HFF-Myc (cell line): ENCODE measurements around the gene AP5S1.

Experiments used
- DNase-seq: peaks from one replicate; pipeline ENCODE4 v3.0.0-alpha.2; 2011; ENCODE audit warnings: low read depth; ENCODE audit errors: extremely low read depth
- H3K4me3 ChIP-seq: replicated peaks from 2 replicates; pipeline ENCODE4 v1.5.1; 2011; ENCODE audit warnings: low read depth, mild to moderate bottlenecking, control low read depth, low read length
- TF ChIP-seq, protein P1 (sequence below): IDR thresholded peaks from 2 replicates; pipeline ENCODE4 v1.5.1; 2012; ENCODE audit warnings: mild to moderate bottlenecking, low read depth, low read length, control low read depth; ENCODE audit errors: missing control alignments

The AP5S1 gene

DNA sequence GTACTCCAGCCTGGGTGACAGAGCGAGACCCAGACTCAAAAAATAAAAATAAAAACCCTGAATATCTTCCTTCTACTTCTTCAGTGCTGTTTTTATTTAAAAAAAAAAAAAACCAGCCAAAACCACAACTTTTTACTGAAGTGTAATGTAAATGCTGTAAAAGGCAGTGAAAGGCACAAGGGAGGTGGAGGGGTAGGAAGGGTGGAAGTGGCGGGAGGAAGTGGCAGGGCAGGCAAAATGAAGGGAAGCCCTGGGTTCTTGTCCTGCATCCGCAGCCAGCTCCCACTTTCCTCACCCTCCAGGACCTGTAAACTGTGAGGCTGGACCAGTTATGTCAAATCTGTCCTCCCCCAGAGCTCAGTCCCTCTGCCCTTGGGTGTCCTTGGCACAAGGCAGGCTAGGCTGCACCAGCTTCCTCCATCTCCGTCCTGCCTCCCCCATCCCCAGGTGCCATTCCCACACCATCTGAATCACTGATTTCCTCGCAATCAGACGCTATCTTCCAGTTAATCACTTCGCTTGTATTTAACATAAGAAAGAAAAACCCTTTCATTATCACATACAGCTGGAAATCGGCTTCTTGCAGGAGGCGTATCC lies 55.1 kb downstream of the AP5S1 start:
- no peak for DNase-seq
- TF ChIP-seq, protein P1, sequence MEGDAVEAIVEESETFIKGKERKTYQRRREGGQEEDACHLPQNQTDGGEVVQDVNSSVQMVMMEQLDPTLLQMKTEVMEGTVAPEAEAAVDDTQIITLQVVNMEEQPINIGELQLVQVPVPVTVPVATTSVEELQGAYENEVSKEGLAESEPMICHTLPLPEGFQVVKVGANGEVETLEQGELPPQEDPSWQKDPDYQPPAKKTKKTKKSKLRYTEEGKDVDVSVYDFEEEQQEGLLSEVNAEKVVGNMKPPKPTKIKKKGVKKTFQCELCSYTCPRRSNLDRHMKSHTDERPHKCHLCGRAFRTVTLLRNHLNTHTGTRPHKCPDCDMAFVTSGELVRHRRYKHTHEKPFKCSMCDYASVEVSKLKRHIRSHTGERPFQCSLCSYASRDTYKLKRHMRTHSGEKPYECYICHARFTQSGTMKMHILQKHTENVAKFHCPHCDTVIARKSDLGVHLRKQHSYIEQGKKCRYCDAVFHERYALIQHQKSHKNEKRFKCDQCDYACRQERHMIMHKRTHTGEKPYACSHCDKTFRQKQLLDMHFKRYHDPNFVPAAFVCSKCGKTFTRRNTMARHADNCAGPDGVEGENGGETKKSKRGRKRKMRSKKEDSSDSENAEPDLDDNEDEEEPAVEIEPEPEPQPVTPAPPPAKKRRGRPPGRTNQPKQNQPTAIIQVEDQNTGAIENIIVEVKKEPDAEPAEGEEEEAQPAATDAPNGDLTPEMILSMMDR: no peak
- no peak overlapping the region for H3K4me3 ChIP-seq

DNA sequence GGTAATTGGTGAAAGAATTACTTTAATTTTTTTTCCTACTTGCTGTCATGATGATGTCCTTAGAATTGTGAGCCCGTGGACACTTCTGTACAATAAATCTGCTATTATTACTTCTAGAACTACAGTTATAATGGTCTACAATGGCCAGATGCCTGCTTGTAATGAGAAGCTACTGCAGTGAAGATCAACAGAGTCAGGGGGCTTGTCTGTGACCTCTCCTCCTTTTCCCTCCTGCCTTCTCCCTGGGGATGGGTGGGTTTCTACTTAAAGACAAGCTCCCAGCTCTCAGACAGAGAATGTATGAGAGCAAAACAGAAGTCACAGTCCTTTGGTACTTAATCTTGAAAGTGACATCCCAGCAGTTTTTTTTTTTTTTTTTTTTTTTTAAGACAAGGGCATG lies 55.7 kb downstream of the AP5S1 start:
- no peak overlapping the region for H3K4me3 ChIP-seq
- TF ChIP-seq, protein P1: no peak
- DNase-seq: no peak

DNA sequence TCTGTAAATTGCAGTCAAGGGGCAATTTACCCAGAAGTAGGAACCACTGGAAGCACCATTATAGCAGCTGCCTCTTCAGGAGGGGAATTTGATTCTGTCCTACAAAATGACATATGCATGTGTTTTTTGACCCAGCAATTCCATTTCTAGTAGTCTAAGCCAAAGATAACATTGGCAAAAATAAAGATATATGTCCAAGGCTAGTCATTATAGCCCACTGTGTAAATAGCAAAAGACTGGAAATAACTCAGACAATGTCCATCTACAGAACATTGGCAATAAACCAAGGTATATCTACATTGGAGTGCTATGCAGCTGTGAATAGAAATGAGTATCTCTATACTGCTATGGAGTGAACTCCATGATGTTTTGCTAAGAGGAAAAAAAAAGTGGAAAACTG lies 56.3 kb downstream of the AP5S1 start:
- no peak overlapping the region for H3K4me3 ChIP-seq
- TF ChIP-seq, protein P1: no peak
- DNase-seq: no peak
